ENCODE data around the gene HSF4. TPM values are rescaled to one million over a fixed set of nuclear protein-coding genes. Genes with fewer than 3 reads are reported as not detected.

HSF4 gene
- total RNA-seq, 1 donor: 5.8 TPM

DNA sequence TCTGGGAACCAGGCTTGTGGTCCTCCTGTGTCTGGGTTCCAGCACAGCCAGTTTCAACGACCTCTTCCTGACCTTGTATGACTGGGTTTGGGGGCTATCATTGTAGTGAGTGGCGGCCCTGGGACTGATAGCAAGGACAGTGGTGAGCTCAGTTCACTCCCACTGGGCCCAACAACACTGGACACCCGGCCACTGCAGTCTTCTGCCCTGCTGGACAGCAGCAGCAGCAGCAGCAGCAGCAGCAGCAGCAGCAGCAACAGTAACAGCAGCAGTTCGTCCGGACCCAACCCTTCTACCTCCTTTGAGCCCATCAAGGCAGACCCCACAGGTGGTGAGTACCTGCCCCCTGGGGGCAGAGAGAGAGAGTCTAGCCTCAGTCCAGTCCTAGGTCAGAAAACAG, 31.1 kb downstream of the HSF4 start:
- H3K79me2 ChIP-seq (ENCODE audit: insufficient read depth, low read length): peaks cover 42% of the 10 kb centered on the region
- H4K20me1 ChIP-seq (ENCODE audit: insufficient read depth, low read length): peaks cover 46% of the 10 kb centered on the region
- peaks cover 27% of the 10 kb centered on the region for H3K4me1 ChIP-seq (ENCODE audit: insufficient read depth, low read length)
- H3K36me3 ChIP-seq (ENCODE audit: insufficient read depth, low read length): peaks cover 49% of the 10 kb centered on the region
- no peaks in the 10 kb centered on the region for H3K9me3 ChIP-seq (ENCODE audit: low read depth, low read length)
- H3K4me2 ChIP-seq (ENCODE audit: insufficient read depth, low read length): no peak overlapping the region
- H3K27ac ChIP-seq (ENCODE audit: low read depth, low read length): no peak overlapping the region
- TF ChIP-seq, protein P1, sequence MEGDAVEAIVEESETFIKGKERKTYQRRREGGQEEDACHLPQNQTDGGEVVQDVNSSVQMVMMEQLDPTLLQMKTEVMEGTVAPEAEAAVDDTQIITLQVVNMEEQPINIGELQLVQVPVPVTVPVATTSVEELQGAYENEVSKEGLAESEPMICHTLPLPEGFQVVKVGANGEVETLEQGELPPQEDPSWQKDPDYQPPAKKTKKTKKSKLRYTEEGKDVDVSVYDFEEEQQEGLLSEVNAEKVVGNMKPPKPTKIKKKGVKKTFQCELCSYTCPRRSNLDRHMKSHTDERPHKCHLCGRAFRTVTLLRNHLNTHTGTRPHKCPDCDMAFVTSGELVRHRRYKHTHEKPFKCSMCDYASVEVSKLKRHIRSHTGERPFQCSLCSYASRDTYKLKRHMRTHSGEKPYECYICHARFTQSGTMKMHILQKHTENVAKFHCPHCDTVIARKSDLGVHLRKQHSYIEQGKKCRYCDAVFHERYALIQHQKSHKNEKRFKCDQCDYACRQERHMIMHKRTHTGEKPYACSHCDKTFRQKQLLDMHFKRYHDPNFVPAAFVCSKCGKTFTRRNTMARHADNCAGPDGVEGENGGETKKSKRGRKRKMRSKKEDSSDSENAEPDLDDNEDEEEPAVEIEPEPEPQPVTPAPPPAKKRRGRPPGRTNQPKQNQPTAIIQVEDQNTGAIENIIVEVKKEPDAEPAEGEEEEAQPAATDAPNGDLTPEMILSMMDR (IDR thresholded peaks at IDR 0.05; ENCODE audit: extremely low read depth, low read depth, low read length): no peak
- H2AFZ ChIP-seq (ENCODE audit: low read length): no peak overlapping the region
- DNase-seq (ENCODE audit: insufficient read length, low spot score, missing footprints): peak; percentile 67
- no peaks in the 10 kb centered on the region for H3K27me3 ChIP-seq (ENCODE audit: insufficient read depth, low read length)
- H3K4me3 ChIP-seq (ENCODE audit: insufficient read depth, low read length): no peak overlapping the region

DNA sequence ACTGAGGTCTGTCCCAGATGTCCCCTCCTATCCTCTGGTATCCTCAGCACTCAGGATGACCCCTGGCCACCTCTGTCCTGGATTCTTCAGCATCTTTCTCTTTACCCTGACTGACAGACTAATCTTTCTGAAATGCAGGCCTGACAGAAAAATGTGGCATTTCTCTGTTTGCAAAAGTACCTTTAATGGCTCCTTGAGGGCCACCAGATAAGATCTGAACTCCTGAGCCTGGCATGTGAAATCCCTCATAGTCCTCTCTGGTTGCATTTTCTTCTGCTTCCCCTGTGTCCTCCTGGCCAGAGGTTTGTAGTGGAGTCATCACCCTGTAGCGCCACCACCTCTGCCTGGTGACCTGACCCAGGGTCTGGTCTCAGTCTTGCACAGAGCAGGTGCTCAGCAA, 32.3 kb downstream of the HSF4 start:
- TF ChIP-seq, protein P1 (IDR thresholded peaks at IDR 0.05; ENCODE audit: extremely low read depth, low read depth, low read length): no peak
- peaks cover 49% of the 10 kb centered on the region for H3K36me3 ChIP-seq (ENCODE audit: insufficient read depth, low read length)

DNA sequence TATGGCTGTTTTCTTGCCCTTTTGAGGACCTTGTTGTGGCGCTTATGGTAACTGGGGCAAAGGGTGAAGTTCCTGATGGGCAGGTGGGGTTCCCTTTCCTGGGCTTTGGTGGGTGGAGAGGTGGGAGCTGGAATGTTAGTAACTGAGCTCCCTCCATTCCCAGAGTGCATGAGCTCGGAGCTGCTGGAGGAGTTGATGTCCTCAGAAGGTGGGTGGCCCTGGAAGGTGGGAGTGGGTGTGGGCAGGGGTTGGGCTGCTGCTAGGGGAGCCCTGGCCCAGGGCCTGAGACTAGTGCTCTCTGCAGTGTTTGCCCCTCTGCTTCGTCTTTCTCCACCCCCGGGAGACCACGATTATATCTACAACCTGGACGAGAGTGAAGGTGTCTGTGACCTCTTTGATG, 33.2 kb downstream of the HSF4 start:
- no peaks in the 10 kb centered on the region for H3K27me3 ChIP-seq (ENCODE audit: insufficient read depth, low read length)
- no peaks in the 10 kb centered on the region for H3K9me3 ChIP-seq (ENCODE audit: low read depth, low read length)
- peaks cover 52% of the 10 kb centered on the region for H3K36me3 ChIP-seq (ENCODE audit: insufficient read depth, low read length)
- TF ChIP-seq, protein P1 (IDR thresholded peaks at IDR 0.05; ENCODE audit: extremely low read depth, low read depth, low read length): no peak
- no peak overlapping the region for H2AFZ ChIP-seq (ENCODE audit: low read length)
- H3K4me3 ChIP-seq (ENCODE audit: insufficient read depth, low read length): no peak overlapping the region
- no peak for DNase-seq (ENCODE audit: insufficient read length, low spot score, missing footprints)
- peaks cover 43% of the 10 kb centered on the region for H4K20me1 ChIP-seq (ENCODE audit: insufficient read depth, low read length)
- H3K4me1 ChIP-seq (ENCODE audit: insufficient read depth, low read length): peaks cover 14% of the 10 kb centered on the region
- H3K4me2 ChIP-seq (ENCODE audit: insufficient read depth, low read length): no peak overlapping the region
- H3K27ac ChIP-seq (ENCODE audit: low read depth, low read length): no peak overlapping the region
- H3K79me2 ChIP-seq (ENCODE audit: insufficient read depth, low read length): peaks cover 35% of the 10 kb centered on the region

More for the DNA sequence above, 32.3 kb downstream of the HSF4 start:
- Histone ChIP-seq H3K9me3 (ENCODE audit: low read depth, low read length) (no peaks in the 10 kb centered on the region), H3K4me3 (ENCODE audit: insufficient read depth, low read length) (no peak overlapping the region), H3K79me2 (ENCODE audit: insufficient read depth, low read length) (peaks cover 42% of the 10 kb centered on the region), H3K27me3 (ENCODE audit: insufficient read depth, low read length) (no peaks in the 10 kb centered on the region), H3K27ac (ENCODE audit: low read depth, low read length) (no peak overlapping the region), H2AFZ (ENCODE audit: low read length) (no peak overlapping the region), H3K4me2 (ENCODE audit: insufficient read depth, low read length) (no peak overlapping the region), H3K4me1 (ENCODE audit: insufficient read depth, low read length) (peaks cover 17% of the 10 kb centered on the region), H4K20me1 (ENCODE audit: insufficient read depth, low read length) (peaks cover 46% of the 10 kb centered on the region)
- no peak for DNase-seq (ENCODE audit: insufficient read length, low spot score, missing footprints)

DNA sequence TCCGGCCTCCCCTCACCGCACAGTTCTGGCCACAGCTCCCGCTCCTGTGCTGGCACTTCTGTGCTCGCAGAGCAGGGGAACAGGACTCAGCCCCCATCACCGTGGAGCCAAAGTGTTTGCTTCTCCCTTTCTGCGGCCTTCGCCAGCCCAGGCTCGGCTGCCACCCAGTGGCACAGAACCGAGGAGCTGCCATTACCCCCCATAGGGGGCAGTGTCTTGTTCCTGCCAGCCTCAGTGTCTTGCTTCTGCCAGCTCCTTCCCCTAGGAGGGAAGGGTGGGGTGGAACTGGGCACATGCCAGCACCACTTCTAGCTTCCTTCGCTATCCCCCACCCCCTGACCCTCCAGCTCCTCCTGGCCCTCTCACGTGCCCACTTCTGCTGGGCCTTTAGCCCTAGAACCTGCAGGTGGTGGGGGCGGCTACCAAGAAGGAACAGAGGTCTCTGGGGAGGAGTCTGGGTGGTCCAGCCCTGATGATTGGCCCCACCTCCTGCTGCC, 33.7 kb downstream of the HSF4 start:
- H3K27me3 ChIP-seq (ENCODE audit: insufficient read depth, low read length): no peaks in the 10 kb centered on the region
- no peak overlapping the region for H2AFZ ChIP-seq (ENCODE audit: low read length)
- H3K79me2 ChIP-seq (ENCODE audit: insufficient read depth, low read length): peaks cover 30% of the 10 kb centered on the region
- TF ChIP-seq, protein P1 (IDR thresholded peaks at IDR 0.05; ENCODE audit: extremely low read depth, low read depth, low read length): peak; percentile 83
- peaks cover 37% of the 10 kb centered on the region for H4K20me1 ChIP-seq (ENCODE audit: insufficient read depth, low read length)
- H3K4me3 ChIP-seq (ENCODE audit: insufficient read depth, low read length): no peak overlapping the region
- peaks cover 8% of the 10 kb centered on the region for H3K4me1 ChIP-seq (ENCODE audit: insufficient read depth, low read length)
- peak; percentile 99 for DNase-seq (ENCODE audit: insufficient read length, low spot score, missing footprints)
- no peak overlapping the region for H3K4me2 ChIP-seq (ENCODE audit: insufficient read depth, low read length)
- no peaks in the 10 kb centered on the region for H3K9me3 ChIP-seq (ENCODE audit: low read depth, low read length)
- H3K27ac ChIP-seq (ENCODE audit: low read depth, low read length): no peak overlapping the region
- peaks cover 54% of the 10 kb centered on the region for H3K36me3 ChIP-seq (ENCODE audit: insufficient read depth, low read length)

Measured in osteoblast (primary cell).